ENCODE results near the gene ARMC9. TPM values are rescaled to one million over a fixed set of nuclear protein-coding genes. Genes with fewer than 3 reads are reported as not detected.

The ARMC9 gene
- total RNA-seq, 1 donor from 2014 or later, result 19.3 TPM

DNA sequence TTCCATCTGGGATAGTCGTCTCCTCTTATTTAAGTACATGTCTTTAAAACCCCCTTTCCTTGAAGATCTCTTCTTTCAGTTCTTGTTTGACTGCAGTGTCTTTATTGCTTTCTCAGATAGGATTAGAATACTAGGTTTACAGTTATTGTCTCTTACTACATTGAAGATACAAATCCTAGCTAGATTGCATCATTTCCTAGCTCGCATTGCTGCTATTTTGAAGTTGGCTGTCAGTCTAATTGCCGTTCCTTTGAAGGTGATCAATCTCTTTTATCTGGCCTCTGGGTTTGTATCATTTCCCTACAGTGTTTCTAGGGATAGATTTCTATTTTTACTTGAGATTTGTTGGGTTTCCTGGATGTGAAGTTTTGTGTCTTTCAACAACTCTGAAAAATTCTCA lies 20.9 kb downstream of the ARMC9 start:
- peaks cover 9% of the 10 kb centered on the region for H3K36me3 Mint-ChIP-seq (ENCODE audit: unreplicated experiment)
- no peaks in the 10 kb centered on the region for H3K9me3 Mint-ChIP-seq (ENCODE audit: unreplicated experiment)
- H3K27ac Mint-ChIP-seq (ENCODE audit: unreplicated experiment), result no peak overlapping the region
- no peak for DNase-seq
- peaks cover 3% of the 10 kb centered on the region for H3K27me3 Mint-ChIP-seq (ENCODE audit: unreplicated experiment)
- no peaks in the 10 kb centered on the region for H3K4me1 Mint-ChIP-seq (ENCODE audit: low read depth, unreplicated experiment)
- H3K4me3 Mint-ChIP-seq (ENCODE audit: unreplicated experiment), result no peak overlapping the region
- TF ChIP-seq, protein P1, sequence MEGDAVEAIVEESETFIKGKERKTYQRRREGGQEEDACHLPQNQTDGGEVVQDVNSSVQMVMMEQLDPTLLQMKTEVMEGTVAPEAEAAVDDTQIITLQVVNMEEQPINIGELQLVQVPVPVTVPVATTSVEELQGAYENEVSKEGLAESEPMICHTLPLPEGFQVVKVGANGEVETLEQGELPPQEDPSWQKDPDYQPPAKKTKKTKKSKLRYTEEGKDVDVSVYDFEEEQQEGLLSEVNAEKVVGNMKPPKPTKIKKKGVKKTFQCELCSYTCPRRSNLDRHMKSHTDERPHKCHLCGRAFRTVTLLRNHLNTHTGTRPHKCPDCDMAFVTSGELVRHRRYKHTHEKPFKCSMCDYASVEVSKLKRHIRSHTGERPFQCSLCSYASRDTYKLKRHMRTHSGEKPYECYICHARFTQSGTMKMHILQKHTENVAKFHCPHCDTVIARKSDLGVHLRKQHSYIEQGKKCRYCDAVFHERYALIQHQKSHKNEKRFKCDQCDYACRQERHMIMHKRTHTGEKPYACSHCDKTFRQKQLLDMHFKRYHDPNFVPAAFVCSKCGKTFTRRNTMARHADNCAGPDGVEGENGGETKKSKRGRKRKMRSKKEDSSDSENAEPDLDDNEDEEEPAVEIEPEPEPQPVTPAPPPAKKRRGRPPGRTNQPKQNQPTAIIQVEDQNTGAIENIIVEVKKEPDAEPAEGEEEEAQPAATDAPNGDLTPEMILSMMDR (IDR thresholded peaks at IDR 0.05; ENCODE audit: partially characterized antibody, unreplicated experiment), result no peak

DNA sequence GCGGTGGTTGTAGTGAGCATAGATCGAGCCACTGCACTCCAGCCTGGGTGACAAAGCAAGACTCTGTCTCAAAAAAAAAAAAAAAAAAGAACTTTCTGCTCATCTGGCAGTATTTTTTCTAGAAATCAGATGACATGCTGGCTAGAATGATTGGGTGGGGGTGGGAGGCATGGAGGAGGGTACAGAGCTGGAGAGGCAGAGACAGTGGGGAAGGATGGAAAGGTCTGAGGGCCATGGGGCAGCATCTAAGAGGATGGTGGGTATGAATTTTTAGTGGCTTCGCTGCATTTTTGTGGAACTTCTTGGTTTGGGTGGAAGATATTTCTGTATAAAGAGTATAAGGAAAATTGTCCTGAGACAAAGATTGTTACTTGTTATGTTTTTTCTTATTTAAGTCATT lies 23.3 kb downstream of the ARMC9 start:
- DNase-seq, result no peak
- no peak overlapping the region for H3K27ac Mint-ChIP-seq (ENCODE audit: unreplicated experiment)
- peaks cover 9% of the 10 kb centered on the region for H3K36me3 Mint-ChIP-seq (ENCODE audit: unreplicated experiment)
- H3K4me1 Mint-ChIP-seq (ENCODE audit: low read depth, unreplicated experiment), result no peaks in the 10 kb centered on the region
- H3K9me3 Mint-ChIP-seq (ENCODE audit: unreplicated experiment), result no peaks in the 10 kb centered on the region
- TF ChIP-seq, protein P1 (IDR thresholded peaks at IDR 0.05; ENCODE audit: partially characterized antibody, unreplicated experiment), result no peak
- H3K4me3 Mint-ChIP-seq (ENCODE audit: unreplicated experiment), result no peak overlapping the region
- H3K27me3 Mint-ChIP-seq (ENCODE audit: unreplicated experiment), result peaks cover 3% of the 10 kb centered on the region

DNA sequence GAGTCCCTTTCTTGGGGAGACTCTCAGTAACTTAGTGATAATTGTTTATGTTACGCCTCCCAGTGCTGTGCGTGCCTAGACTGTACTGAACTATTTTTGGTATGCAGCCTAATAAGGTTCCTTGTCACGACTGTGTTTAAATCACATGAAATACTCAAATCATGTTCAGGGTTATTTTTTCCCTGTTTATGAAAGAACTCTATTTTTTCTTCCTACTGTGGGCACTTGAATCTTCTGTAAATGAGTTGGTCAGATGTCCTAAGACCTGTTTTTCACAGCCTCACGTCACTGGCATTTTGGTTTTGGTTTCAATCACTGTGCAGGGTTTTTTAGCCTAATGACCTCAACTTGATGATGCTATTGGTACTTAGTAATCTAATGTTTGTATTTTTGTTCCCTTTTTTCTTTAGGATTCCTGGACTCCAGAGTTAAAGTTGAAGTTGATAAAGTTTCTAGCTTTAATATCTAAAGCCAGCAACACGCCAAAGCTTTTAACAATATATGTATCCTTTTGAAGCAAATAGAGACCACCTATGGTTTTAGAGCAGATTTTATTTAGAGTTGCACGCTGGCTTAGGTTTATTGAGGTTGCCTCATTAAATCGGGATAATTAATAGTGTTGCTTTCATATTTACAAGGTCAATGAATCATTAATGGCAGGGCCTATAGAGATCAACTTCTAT lies 24.0 kb downstream of the ARMC9 start:
- TF ChIP-seq, protein P1 (IDR thresholded peaks at IDR 0.05; ENCODE audit: partially characterized antibody, unreplicated experiment), result no peak
- H3K27me3 Mint-ChIP-seq (ENCODE audit: unreplicated experiment), result peaks cover 3% of the 10 kb centered on the region
- no peak for DNase-seq
- H3K9me3 Mint-ChIP-seq (ENCODE audit: unreplicated experiment), result no peaks in the 10 kb centered on the region
- no peak overlapping the region for H3K27ac Mint-ChIP-seq (ENCODE audit: unreplicated experiment)
- H3K36me3 Mint-ChIP-seq (ENCODE audit: unreplicated experiment), result peaks cover 9% of the 10 kb centered on the region
- no peaks in the 10 kb centered on the region for H3K4me1 Mint-ChIP-seq (ENCODE audit: low read depth, unreplicated experiment)
- H3K4me3 Mint-ChIP-seq (ENCODE audit: unreplicated experiment), result no peak overlapping the region

DNA sequence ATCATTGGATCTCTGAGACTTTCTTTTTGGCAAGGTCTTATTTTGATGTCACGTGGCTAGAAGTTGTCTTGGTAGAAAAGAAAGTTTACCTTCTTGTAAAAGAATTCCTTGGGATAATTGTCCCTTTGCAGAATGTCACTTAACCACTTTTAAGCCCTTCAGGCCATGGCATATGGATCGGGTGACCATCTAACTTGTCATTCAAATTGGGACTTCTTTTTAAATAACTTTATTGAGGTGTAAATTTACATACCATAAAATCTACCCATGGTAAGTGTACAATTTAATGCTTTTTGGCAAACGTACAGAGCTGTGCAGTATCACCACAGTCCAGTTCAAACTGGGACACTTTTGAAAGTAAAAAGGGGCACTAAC lies 24.6 kb downstream of the ARMC9 start:
- Mint-ChIP-seq H3K9me3 (ENCODE audit: unreplicated experiment) (no peaks in the 10 kb centered on the region), H3K27me3 (ENCODE audit: unreplicated experiment) (peaks cover 3% of the 10 kb centered on the region), H3K4me1 (ENCODE audit: low read depth, unreplicated experiment) (peaks cover under 1% of the 10 kb centered on the region), H3K4me3 (ENCODE audit: unreplicated experiment) (no peak overlapping the region), H3K27ac (ENCODE audit: unreplicated experiment) (no peak overlapping the region), H3K36me3 (ENCODE audit: unreplicated experiment) (peaks cover 9% of the 10 kb centered on the region)
- TF ChIP-seq, protein P1 (IDR thresholded peaks at IDR 0.05; ENCODE audit: partially characterized antibody, unreplicated experiment), result no peak
- DNase-seq, result no peak

DNA sequence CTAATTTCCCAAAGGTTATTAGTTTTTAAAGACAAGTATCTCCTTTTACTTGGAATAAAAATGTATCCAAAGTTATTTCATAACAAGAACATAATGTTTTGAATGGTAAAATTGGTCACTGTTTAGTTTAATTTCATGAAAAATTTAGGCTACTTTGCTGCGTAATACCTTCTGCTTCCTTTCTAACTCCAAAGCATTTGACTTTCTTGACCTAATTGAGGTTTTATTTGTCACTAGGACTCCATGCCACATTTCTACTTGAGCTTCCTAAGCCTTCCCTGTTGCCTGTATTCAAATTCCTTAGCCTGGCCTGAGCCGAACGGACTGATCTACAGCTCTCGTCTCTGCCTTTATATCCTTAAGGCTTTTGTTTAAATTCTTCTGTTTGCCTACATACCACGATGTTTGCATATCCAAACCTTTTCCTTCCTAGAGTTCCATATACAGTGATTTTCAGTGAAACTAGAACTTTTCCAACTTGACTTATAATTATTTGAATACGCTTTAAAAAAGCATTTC lies 25.1 kb downstream of the ARMC9 start:
- Mint-ChIP-seq H3K4me3 (ENCODE audit: unreplicated experiment) (no peak overlapping the region), H3K27ac (ENCODE audit: unreplicated experiment) (no peak overlapping the region), H3K27me3 (ENCODE audit: unreplicated experiment) (peaks cover 3% of the 10 kb centered on the region), H3K4me1 (ENCODE audit: low read depth, unreplicated experiment) (peaks cover 6% of the 10 kb centered on the region), H3K9me3 (ENCODE audit: unreplicated experiment) (no peaks in the 10 kb centered on the region), H3K36me3 (ENCODE audit: unreplicated experiment) (peaks cover 9% of the 10 kb centered on the region)
- no peak for DNase-seq
- TF ChIP-seq, protein P1 (IDR thresholded peaks at IDR 0.05; ENCODE audit: partially characterized antibody, unreplicated experiment), result no peak
